ENCODE results near the gene SLC34A1.

Gene SLC34A1

GRCh38 chr5:177405312-177405711 is 21.1 kb downstream of the SLC34A1 start:
- CTCF ChIA-PET: interaction anchor here (1.6 to 31.8 kb wide), 9 partner anchors 11 to 96 kb away, joined by 4 to 853 read pairs (median 45); partner anchors contain the start of genes DBN1, GRK6, MXD3 and PDLIM7
- TF ChIP-seq CTCF (IDR thresholded peaks at IDR 0.05; ENCODE audit: insufficient read depth, low read length, missing control alignments): no peak
- DNase-seq (ENCODE audit: low read depth, low spot score): no peak
- no peak overlapping the region for H3K4me3 ChIP-seq (ENCODE audit: low read depth, low read length)
- POLR2A ChIA-PET: interaction anchor here (1.7 to 3.8 kb wide), 3 partner anchors 15 to 92 kb away, joined by 4 to 21 read pairs (median 13); partner anchors contain the start of gene PDLIM7

GRCh38 chr5:177405805-177406204 is 21.6 kb downstream of the SLC34A1 start:
- no peak for DNase-seq (ENCODE audit: low read depth, low spot score)
- CTCF ChIA-PET: interaction anchor here (2.7 to 31.8 kb wide), 6 partner anchors 10 to 95 kb away, joined by 9 to 853 read pairs (median 80); partner anchors contain the start of genes PDLIM7, PRR7 and SLC34A1
- TF ChIP-seq CTCF (IDR thresholded peaks at IDR 0.05; ENCODE audit: insufficient read depth, low read length, missing control alignments): no peak
- no peak overlapping the region for H3K4me3 ChIP-seq (ENCODE audit: low read depth, low read length)
- POLR2A ChIA-PET: no interaction called here

GRCh38 chr5:177409043-177409801 is 25.0 kb downstream of the SLC34A1 start, which contains the start of gene F12:
Gene F12 (minus strand): TSS chr5:177409564. CDS start chr5:177409527, 37 bp downstream.
- ChIA-PET CTCF (interaction anchor here (1.2 to 31.8 kb wide), 5 partner anchors 29 to 92 kb away, joined by 3 to 853 read pairs (median 4); partner anchors contain the start of genes PDLIM7, PRR7 and SLC34A1), POLR2A (no interaction called here)
- no peak for TF ChIP-seq CTCF (IDR thresholded peaks at IDR 0.05; ENCODE audit: insufficient read depth, low read length, missing control alignments)

GRCh38 chr5:177410575-177410974 is 26.3 kb downstream of the SLC34A1 start:
- POLR2A ChIA-PET: no interaction called here
- no peak for DNase-seq (ENCODE audit: low read depth, low spot score)
- TF ChIP-seq CTCF (IDR thresholded peaks at IDR 0.05; ENCODE audit: insufficient read depth, low read length, missing control alignments): no peak
- no peak overlapping the region for H3K4me3 ChIP-seq (ENCODE audit: low read depth, low read length)
- CTCF ChIA-PET: interaction anchor here (0.8 to 31.8 kb wide), 3 partner anchors 8 to 35 kb away, joined by 3 to 853 read pairs (median 4); partner anchors contain the start of gene SLC34A1

More at GRCh38 chr5:177409043-177409801, 25.0 kb downstream of the SLC34A1 start, which contains the start of gene F12:
- no peak for DNase-seq (ENCODE audit: low read depth, low spot score)
- no peak within 1 kb of the TSS for H3K4me3 ChIP-seq (ENCODE audit: low read depth, low read length)

GRCh38 chr5:177412603-177413233 is 28.5 kb downstream of the SLC34A1 start:
- TF ChIP-seq CTCF (IDR thresholded peaks at IDR 0.05; ENCODE audit: insufficient read depth, low read length, missing control alignments): no peak
- DNase-seq (ENCODE audit: low read depth, low spot score): no peak
- no peak overlapping the region for H3K4me3 ChIP-seq (ENCODE audit: low read depth, low read length)
- CTCF ChIA-PET: interaction anchor here (3.7 to 7.6 kb wide), 2 partner anchors 9 to 23 kb away, joined by 22 to 94 read pairs; partner anchors contain the start of gene PFN3
- POLR2A ChIA-PET: no interaction called here
